NB4 (cell line): Measurements from ENCODE around the gene TTC1.

Experiments
- MYC ChIP-seq: IDR thresholded peaks from 2 replicates; pipeline ENCODE4 v1.6.1; 2011; ENCODE audit warnings: low read depth, low read length
- POLR2A ChIP-seq: IDR thresholded peaks from 2 replicates; pipeline ENCODE4 v1.6.1; 2011; ENCODE audit warnings: mild to moderate bottlenecking; ENCODE audit not compliant: insufficient read length; ENCODE audit errors: extremely low read depth
- TF ChIP-seq, protein P1 (sequence below): IDR thresholded peaks from one replicate; pipeline ENCODE4 v1.5.1; 2012; ENCODE audit warnings: low read depth, low read length
- TF ChIP-seq, protein P2 (sequence below): IDR thresholded peaks from 2 replicates; pipeline ENCODE4 v1.6.1; 2011; ENCODE audit warnings: low read depth, low read length

DNA sequence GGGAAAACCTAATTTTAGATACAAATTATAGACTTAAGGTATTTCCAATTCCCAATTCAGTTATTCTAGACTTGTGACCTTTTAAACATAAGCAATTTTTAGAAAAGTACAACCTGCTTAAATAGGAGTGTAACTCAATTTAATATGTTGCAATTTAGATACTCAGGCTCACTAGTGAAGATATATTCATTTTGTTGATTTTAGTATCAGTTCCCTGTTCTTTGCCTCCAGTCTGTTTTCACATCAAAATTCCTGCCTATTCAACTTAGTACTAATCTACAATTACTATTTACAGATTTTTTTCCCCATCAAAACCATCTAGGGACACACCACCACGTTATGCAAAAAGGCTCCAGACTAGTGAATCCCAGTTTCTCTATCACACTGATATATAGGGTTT lies 79.9 kb downstream of the TTC1 start:
- no peak for TF ChIP-seq POLR2A
- TF ChIP-seq, protein P1, sequence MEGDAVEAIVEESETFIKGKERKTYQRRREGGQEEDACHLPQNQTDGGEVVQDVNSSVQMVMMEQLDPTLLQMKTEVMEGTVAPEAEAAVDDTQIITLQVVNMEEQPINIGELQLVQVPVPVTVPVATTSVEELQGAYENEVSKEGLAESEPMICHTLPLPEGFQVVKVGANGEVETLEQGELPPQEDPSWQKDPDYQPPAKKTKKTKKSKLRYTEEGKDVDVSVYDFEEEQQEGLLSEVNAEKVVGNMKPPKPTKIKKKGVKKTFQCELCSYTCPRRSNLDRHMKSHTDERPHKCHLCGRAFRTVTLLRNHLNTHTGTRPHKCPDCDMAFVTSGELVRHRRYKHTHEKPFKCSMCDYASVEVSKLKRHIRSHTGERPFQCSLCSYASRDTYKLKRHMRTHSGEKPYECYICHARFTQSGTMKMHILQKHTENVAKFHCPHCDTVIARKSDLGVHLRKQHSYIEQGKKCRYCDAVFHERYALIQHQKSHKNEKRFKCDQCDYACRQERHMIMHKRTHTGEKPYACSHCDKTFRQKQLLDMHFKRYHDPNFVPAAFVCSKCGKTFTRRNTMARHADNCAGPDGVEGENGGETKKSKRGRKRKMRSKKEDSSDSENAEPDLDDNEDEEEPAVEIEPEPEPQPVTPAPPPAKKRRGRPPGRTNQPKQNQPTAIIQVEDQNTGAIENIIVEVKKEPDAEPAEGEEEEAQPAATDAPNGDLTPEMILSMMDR, result no peak
- TF ChIP-seq MYC, result no peak
- TF ChIP-seq, protein P2, sequence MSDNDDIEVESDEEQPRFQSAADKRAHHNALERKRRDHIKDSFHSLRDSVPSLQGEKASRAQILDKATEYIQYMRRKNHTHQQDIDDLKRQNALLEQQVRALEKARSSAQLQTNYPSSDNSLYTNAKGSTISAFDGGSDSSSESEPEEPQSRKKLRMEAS, result no peak
